ENCODE measurements around the gene MADCAM1.

MADCAM1 gene

DNA sequence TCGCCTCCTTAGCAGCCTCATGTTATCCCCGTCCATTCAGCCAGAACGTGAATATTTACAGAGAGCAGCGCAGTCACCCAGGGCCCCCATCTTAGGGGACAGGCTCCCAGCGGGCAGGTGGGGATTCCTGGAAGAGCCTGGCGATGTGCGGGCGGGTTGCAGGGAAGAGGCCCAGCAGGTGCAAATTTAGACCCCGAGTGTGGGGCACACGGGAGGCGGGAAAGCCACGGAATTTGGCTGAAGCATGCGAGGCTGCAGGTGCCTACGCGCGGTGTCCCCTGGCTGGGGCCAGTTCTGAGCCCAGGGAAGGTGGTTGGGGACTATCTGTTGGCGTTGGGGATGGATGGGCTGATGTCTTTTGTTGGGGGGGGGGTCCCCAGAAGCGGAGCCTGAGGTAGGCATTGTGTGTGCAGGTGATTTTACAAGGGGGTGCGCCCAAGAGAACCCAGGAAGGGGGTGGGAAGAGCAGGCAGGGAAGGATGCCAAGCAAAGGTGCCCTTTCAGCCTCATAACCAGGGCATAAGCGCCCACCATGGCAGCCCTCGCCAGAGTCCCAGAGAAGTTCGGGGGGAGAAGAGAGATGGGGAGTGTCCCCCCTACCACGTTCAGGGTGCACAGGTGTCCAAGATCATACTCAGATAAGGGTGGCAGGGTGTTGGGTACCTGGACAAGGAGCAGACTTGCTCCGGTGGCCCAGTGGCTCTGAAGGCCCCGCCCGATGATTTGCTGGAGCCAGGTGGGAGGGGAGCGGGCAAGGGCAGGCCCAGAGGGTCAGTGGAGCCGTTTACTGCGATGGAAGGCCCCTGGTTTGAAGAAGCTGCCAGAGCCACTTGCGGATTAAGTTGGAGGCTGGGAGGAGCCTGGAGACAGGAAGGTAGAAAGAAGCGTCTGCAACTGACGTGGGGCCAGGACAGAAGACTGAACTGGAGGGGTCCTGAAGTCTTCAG is 12.2 kb downstream of the MADCAM1 start:
- DNase-seq, result peak; percentile 40

DNA sequence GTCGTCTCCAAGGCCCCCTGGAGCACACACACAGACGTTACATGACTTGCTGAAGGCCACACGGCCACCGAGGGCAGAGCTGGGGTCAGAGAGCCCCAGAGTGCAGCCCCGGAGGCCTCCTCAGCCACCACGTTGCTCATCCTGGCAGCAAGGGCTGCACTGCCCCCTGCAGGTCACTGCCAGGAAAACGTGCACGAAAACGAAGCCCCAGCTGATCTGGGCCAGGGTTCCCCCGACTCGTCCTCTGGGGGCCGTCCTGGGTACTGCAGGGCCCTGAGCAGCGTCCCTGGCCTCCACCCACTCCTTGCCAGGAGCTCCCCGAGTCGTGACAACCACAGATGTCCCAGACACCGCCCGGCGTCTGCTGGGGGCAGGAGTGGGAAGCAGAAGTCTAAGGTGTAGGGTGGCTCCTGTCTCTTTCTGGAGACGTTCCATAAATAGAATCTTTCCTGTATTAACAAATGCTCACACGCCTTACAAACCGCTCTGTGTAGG is 14.4 kb downstream of the MADCAM1 start:
- DNase-seq, result peak; percentile 87

DNA sequence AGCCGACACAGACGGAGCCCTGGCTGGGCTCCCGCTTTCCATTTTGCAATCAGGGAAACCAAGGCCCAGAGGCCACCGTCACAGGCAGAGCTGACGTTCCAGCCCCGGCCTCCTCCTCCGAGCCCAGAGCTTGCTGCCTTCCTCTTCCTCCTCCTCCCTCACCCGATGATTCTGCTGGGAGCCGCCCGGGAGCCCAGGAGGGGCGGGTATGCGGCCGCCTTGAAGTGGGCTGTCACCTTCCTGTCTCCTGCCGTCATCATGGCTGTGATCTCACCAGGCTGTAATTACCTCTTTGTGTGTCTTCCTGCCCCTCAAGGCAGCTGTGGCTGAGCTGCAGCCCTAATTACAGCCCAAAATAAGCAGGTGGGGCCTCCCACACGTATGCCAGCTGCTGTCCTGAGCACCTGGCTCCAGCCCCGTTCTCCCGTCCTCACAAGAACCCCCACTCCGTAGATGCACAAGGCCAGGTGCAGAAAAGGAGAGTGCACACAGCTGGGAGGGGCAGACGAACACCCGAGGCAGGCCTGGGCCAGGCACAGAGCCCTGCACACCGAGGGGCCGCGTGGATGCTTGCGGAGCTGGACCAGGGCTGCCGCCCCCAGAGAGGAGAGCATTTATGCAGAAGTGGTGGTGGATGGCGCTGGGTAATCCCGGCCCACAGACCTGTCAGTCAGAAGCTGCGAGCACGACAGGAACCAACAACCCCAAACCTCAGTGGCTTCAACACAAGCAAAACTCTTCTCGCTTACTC is 15.0 kb downstream of the MADCAM1 start:
- DNase-seq, result peak; percentile 78

DNA sequence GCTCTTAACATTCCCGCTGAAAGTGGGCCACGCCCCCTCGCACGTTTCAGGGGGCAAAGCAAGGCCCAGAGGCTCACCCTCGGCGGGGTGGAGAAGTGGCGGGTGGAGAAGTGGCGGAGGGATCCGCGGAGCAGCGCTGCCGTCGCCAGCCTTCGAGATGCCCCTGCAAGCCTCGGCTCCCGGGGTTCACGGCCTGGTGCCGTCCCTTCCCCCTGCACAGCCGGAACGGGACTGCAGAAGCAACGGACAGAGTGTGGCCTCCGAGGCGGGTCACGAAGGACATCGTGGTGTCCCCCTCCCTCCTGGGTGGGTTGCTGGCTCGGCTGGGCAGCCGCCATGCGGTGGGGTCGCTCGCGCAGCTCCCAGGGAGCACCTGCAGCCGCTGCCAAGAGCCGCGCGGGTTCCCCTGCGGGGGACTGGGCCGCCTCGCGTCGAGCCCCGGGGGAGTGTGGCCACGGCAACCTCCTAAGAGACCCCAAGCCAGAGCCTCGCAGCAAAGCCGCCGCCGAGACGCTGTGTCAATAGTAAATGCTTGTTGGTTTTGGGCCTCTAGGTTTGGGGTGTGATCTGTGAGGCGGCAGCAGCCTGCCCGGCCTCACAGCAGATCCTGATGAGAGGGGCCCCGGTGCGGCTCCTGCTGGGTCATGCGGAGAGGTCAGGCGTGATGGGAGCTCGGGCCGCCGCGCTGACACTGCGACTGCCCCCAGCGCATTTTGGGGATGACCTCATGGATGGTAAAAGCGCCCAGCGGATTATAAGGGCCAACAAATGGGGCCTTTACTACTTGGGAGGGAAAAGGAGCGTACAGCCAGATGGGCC is 16.5 kb downstream of the MADCAM1 start:
- DNase-seq, result peak; percentile 48

DNA sequence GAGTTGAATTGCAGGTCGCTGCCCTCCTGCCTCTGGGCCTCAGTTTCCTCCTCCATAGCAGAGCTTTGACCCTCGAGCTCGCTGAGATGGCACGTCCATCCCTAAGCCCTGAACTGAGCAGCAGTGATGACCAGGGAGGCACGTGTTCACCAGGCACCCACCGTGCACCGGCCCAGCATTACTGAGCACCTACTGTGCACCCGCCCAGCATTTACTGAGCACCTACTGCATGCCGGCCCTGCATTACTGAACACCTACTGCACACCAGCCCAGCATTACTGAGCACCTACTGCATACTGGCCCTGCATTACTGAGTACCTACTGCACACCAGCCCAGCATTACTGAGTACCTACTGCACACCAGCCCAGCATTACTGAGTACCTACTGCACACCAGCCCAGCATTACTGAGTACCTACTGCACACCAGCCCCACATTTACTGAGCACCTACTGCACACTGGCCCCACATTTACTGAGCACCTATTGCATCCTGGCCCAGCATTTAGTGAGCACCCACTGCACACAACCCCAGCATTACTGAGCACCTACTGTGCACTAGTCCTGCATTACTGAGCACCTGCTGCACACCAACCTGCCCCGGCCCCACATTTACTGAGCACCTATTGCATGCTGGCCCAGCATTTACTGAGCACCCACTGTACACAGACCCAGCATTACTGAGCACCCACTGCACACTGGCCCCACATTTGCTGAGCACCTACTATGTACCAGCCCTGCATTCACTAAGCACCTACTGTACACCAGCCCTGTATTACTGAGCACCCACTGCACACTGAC is 17.3 kb downstream of the MADCAM1 start:
- no peak for DNase-seq

DNA sequence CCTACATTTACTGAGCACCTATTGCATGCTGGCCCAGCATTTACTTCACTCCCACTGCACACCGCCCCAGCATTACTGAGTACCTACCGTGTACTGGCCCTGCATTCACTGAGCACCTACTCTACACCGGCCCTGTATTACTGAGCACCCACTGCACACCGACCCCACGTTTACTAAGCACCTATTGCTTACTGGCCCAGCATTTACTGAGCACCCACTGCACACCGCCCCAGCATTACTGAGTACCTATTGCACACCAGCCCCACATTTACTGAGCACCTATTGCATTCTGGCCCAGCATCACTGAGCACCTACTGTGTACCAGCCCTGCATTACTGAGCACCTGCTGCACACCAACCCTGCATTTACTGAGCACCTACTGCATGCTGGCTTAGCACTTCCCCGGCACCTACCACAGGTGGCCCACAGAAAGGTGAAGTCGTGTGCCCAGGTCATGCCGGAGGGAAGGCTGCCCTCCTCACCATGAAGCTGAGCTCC is 17.9 kb downstream of the MADCAM1 start:
- no peak for DNase-seq

DNA sequence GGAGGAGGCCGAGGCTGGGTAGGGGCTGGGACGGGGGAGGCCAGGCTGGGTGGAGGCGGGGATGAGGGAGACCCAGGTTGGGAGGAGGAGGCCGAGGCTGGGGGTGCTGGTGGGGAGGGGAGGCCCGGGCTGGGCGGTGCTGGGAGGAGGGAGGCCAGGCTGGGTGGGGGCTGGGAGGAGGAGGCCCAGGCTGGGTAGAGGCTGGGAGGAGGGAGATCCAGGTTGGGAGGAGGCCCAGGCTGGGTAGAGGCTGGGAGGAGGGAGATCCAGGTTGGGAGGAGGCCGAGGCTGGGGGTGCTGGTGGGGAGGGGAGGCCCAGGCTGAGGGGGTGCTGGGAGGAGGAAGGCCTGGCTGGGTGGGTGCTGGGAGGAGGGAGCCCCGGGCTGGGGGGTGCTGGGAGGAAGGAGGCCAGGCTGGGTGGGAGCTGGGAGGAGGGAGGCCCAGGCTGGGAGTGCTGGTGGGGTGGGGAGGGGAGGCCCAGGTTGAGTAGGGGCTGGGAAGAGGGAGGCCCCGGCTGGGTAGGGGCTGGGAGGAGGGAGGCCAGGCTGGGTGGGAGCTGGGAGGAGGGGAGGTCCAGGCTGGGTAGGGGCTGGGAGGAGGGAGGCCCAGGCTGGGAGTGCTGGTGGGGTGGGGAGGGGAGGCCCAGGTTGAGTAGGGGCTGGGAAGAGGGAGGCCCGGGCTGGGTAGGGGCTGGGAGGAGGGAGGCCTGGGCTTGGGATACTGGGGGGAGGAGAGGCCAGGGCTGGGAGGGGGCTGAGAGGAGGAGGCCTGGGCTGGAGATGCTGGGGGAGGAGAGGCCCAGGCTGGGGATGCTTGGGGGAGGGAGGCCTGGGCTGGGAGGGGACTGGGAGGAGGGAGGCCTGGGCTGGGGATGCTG is 21.7 kb downstream of the MADCAM1 start:
- DNase-seq, result peak; percentile 98

DNA sequence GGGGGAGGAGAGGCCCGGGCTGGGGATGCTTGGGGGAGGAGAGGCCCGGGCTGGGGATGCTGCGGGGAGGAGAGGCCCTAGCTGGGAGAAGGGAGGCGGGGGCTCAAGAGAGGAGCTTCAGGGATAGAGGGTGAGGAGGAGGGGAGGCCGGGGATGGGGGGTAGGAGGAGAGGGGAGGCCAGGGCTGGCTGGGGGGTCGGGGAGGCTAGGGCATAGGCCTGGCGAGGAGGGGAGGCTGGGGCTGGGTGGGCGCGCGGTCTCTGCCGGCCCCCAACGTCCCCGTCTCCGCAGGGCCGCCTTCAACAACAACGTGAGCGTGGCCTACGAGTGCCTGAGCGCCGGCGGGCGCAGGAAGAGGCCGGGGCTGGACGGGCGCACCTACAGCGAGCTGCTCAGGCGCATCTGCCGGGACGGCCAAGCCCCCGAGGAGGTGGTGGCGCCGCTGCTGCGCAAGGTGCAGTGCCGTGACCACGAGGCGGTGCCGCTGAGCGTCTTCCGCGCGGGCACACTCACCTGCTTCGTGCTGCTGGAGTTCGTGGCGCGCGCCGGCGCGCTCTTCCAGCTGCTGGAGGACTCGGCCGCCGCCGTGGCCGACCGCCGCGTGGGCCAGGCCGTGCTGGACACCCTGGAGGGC is 22.4 kb downstream of the MADCAM1 start:
- DNase-seq, result peak; percentile 59

DNA sequence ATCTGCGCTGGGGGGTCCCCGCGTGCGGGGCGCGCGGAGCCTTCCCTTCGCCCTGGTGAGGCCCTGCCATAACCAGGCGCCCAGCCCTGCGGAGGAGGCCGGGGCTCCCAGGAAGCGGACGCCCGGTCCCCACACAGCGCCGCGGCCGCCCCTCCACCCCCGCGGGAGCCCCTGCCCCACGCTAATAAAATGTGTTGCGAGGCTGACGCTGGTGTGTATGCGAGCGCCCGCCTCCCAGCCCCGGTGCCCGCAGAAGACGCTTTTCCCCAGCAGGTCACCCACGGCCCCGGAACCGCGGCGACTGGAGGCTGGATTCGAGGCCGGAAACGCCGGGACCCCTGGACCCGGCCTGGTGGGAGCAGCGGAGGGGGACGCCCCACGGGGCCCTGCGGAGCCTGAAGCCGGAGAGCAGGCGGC is 23.2 kb downstream of the MADCAM1 start:
- no peak for DNase-seq

DNA sequence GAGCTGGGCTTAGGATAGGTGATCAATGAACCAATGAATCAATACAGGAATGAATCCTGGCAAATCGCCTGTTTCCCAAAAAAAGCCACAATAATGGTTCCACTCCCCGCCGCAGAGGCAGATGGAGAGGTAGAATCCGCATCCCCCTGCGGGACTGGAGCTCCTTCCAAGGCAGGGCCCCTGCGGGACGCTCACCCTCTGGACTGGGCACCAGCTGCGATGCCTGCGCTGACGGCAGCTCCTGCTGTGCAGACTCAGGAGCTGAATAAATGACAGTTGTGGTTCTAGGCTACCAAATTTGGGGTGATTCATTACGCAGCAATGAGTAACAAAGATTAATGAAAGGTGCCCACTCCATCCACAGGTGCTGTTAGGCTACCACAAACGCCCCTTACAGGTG is 26.4 kb downstream of the MADCAM1 start:
- DNase-seq, result no peak

DNA sequence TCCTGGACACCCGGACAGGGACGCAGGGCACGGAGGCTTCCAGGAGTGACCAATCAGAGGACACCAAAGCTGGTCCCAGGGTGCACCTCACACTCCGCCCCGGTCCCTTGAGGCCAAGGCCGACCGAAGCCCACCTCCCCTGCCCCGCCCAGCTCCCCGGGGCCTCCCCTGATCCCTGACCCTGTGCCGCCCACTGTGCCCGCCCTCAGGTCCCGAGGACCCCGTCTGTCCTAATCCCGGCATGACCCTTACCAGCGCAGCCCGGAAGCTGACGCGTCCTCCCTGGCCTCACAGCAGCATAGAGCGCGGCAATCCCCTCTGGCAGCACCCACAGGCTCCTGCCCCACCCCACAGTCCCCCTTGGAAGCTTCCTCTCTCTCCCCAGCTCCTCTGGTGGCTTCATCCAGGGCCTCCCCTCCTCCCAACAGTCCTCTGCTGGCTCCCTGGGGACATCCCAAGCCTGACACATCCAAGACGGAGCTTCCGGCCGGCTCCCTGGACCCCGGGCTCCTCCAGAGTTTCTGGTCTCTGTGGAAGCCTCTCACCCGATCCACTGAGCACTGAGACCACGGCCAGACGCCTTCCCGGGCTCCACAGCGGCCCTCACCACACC is 27.9 kb downstream of the MADCAM1 start:
- no peak for DNase-seq

DNA sequence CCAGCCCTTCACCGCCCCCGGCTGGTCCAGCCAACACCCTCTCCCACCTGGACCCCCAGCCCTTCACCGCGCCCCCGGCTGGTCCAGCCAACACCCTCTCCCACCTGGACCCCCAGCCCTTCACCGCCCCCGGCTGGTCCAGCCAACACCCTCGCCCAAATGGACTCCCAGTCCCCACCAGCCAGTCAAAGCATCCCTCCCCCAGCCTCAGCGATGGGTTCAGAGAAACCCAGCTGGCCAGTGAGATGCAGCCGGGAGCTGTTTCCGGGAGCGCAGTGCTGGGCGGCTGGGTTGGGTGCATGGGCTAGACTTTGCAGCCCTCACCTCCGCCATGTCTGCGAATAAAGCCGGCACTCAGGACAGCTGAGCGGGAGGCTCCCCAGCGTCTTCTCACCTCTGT is 28.7 kb downstream of the MADCAM1 start:
- DNase-seq, result no peak

DNA sequence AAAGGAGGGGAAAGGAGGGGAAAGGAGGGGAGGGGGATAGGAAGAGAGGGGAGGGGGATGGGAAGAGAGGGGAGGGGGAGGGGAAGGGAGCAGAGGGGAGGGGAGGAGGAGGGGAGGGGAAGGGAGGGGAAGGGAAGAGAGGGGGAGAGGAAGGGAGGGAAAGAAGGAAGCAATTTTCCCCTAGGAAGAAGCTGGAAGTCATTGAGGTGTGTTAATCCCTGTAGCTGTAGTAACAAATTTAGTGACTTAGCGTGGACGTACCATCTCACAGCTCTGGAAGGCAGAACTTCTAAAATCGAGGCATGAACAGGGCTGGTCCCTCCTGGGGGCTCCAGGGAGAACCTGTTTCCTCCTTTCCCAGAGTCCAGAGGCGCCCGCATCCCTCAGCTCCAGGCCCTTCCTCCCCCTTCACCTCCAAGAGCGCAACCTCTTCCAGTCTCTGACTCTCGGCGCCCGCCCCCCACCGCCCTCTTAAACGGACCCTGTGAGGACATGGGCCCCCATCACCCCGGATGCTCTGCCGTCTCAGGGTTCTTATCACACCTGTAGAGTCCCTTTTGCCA is 29.7 kb downstream of the MADCAM1 start:
- DNase-seq, result no peak

DNA sequence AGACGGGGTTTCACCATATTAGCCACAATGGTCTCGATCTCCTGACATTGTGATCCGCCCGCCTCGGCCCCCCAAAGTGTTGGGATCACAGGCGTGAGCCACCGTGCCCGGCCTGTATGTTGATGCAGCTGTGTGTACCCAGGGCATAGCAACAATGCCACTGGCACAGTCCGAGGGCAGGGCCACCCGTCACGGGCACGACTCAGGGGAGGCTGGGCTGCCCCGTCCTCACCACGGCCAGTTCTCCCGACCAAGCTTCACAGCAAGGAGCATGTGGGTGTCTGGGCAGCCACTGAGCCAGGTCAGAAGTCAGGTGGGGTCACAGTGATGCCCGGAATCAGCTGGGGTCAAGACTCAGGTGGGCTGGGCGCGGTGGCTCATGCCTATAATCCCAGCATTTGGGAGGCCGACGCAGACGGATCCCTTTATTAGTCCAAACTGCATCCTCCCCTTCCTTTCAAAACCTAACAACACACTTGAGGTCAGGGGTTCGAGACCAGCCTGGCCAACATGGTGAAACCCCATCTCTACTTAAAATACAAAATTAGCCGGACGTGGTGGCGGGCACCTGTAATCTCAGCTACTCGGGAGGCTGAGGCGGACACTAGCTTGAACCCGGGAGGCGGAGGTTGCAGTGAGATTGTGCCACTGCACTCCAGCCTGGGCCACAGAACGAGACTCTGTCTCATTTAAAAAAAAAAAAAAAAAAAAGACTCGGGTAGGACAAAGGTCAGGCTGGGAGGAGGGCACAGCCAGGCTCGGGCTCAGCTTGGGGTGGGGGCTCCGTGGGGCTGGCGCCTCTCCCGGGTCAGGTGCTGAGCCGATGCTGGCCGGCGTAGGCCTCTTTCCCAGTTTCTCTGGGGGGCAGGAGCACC is 34.1 kb downstream of the MADCAM1 start:
- no peak for DNase-seq

DNA sequence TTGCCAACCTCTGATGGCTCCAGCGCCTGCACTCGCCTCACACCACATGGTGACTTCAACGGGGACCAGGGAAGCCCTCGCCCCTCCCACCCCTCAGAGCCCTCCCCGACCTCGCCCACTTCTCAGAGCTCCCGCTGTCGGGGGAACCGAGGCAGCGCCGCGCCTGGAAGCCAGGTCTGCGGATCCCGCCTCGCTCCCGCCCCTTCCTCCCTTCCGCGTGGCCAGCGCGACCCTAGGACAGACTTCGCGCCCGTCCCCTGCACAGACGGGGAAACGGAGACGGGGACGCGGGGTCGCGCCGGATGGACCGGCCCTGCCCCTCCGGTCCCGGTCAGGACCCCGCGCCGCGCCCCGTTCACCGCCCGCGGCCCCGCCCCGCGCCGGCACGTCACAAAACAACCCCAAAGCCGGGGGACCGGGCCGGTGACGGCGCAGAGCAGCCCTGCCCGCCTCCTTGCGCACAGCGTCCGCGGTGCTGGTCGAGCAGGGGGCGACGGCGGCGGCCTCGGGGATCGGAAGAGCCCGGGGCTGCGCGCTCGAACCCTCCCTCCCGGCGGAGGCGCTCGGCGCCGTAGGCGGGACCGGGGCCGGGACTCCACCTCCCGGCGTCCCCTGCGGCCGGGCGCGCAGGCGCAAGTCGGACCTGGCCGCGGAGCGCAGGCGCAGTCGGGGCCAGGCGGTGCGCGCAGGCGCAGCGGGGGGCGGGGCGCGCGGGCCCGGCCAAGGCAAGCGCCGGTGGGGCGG is 34.9 kb downstream of the MADCAM1 start:
- peak; percentile 90 for DNase-seq

DNA sequence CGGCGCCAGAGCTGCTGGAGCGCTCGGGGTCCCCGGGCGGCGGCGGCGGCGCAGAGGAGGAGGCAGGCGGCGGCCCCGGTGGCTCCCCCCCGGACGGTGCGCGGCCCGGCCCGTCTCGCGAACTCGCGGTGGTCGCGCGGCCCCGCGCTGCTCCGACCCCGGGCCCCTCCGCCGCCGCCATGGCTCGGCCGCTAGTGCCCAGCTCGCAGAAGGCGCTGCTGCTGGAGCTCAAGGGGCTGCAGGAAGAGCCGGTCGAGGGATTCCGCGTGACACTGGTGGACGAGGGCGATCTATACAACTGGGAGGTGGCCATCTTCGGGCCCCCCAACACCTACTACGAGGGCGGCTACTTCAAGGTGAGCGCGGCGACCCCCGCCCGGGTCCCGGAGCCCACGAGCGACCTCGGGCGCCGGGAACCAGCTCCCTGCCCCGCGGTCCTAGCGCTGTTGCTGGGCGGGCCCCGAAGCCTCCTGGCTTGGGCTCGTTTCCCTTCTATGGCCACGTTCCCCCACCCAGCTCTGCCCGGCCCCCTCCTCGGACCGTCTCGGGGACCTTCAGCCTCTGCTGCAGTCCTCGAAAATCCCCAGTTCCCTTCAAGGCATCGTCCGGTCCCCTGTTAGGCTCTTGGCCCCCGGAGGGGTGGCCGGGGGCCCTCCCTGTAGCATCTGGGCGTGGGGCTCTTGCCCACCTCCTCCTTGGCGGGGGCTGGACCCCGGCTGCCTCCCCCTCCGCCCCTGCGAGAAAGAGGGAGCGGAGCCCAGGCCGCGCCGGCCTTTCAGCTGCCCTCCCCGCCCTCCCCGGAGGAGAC is 35.7 kb downstream of the MADCAM1 start, which contains the start of gene CDC34:
Gene CDC34, plus strand, starts transcription at position 8 of the 808 bp plus-strand sequence. Its CDS starts 172 bp downstream, at position 180.
- DNase-seq, result no peak

All from left hindlimb (tissue), 1 donor.